Skin epidermis (tissue), 12 donors: ENCODE measurements around the gene AGAP1.

Experiments
- H3K27ac ChIP-seq, 21 experiments: fragments of 200-600 bp; sonication (generic) in 11 of 21; one replicate each; pipeline ENCODE4 v1.5.0; 2020; ENCODE audit warnings: mild to moderate bottlenecking in 3 of 21, inconsistent platforms in 2 of 21, moderate library complexity in 2 of 21
- H3K4me3 ChIP-seq, 7 experiments: fragments of 200-600 bp; sonication (generic) in 2 of 7; one replicate each; pipeline ENCODE4 v1.5.0; 2020; ENCODE audit warnings: inconsistent platforms in 2 of 7, mild to moderate bottlenecking in 2 of 7, moderate library complexity in 1 of 7

The AGAP1 gene

DNA sequence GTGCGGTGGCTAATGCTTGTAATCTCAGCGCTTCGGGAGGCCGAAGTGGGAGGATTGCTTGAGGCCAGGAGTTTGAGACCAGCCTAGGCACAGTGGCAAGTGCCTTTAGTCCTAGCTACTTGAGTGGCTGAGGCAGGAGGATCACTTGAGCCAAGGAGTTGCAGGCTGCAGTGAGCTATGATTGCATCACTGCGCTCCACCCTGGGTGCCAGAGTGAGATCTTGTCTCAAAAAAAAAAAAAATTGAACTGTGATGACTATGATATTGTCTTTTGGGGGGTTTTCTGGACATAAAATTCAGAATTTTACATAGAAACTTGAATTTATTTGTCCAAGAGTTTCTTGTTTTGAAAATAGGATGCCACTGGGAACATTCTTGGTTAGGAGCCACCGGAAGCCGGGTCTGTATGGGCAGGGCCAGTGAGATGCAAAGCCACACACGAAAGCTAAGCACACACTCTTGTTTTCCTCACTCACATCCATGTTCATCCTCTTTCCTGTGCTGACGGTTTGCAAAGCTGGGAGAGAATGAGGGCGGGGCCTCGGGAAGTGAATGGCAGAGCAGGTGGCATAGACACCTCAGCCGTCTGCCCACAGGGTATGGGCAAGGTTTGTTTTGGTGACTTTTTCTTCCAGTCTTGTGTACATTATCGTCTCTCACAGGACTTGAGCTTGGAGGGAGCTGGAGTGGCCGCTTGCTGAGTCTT, 12.6 kb downstream of the AGAP1 start:
- no peak overlapping the region for H3K4me3 ChIP-seq
- H3K27ac ChIP-seq, result no peak overlapping the region

DNA sequence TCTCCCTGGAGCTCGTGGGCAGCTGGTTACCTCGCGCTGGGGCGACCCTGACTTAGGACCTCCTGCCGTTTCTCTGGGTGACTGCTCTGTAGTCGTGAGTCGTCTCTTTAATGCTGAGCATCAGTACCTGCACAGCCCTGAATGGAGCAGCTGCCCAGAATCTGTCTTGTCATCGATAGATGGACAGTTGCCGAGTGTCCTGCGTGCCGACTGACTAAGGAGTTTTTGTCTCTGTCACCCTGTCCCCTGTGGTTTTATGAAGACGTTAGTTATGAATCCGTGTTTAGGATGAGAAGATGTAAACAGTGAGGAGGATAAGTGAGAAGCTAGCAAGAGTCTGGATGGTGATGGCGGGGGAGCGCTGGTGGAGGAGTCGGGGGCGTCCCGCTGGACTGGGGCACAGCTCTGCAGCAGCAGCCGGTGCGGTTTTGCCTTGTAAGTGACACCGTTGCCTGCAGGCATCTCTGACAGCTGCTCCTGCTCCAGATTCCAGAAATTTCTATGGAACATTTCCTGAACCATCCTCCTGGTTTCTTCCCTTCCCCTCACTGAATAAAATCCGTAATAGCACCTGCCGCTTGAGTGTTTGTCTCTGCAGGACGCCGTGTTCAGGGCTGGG, 13.3 kb downstream of the AGAP1 start:
- H3K27ac ChIP-seq, result no peak overlapping the region
- no peak overlapping the region for H3K4me3 ChIP-seq

DNA sequence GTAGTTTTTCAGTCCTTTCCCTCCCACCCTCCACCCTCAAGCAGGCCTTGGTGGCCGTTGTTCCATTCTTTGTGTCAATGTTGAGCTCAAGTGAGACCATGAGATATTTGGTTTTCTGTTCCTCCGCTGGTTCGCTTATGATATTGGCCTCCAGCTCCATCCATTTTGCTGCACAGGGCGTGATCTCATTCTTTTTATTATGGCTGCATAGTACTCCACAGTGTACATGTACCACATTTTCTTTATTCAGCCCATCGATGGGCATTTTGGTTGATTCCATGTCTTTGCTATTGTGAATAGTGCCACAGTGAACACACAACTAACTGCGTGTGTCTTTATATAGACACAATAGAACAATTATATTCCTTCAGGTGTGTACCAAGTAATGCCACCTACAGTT, 14.1 kb downstream of the AGAP1 start:
- Histone ChIP-seq H3K27ac (no peak overlapping the region), H3K4me3 (no peak overlapping the region)

GRCh38 chr2:235508371-235509160, 14.7 kb downstream of the AGAP1 start:
- Histone ChIP-seq H3K27ac (no peak overlapping the region), H3K4me3 (no peak overlapping the region)

- Histone ChIP-seq H3K27ac (no peak overlapping the region), H3K4me3 (no peak overlapping the region)
Observed at GRCh38 chr2:235510318-235510717, 16.5 kb downstream of the AGAP1 start.

- no peak overlapping the region for H3K27ac ChIP-seq
- no peak overlapping the region for H3K4me3 ChIP-seq
Observed at GRCh38 chr2:235511187-235511661, 17.4 kb downstream of the AGAP1 start.

DNA sequence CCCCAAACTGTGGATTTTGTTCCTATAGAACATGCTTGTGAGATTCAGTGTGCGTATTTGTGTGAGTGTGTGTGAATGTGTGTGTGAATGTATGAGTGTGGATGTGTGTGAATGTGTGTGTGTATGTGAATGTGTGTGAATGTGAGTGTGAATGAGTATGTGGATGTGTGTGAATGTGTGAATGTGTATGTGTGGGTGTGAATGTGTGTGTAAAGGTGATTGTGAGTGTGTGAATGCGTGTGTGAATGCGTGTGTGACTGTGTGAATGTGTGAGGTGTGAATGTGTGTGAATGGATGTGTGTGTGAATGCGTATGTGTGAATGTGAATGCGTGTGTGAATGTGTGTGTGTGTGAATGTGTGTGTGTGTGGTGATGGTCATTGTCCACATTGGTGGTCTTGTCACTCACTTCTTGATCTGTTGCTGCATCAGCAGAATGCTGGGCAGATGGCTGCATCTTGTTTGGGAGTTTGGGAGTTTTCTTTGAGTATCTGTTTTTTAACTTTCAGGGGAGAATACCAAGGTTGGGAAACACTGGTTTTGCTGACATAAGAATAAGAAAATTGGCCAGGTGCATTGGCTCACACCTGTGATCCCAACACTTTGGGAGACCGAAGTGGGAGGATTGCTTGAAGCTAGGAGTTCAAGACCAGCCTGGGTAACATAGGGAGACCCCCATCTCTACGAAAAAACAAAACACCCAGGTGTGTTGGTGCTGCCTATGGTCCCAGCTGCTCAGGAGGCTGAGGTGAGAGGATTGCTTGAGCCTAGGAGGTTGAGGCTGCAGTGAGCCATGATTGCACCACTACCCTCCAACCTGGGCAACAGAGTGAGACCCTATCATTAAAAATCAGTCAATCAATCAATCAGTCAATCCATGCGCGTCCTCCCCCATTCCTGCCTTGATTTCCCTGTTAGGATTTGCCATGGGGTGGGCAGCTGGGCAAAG, 18.2 kb downstream of the AGAP1 start:
- no peak overlapping the region for H3K27ac ChIP-seq
- H3K4me3 ChIP-seq, result no peak overlapping the region

- no peak overlapping the region for H3K27ac ChIP-seq
- no peak overlapping the region for H3K4me3 ChIP-seq
Observed at GRCh38 chr2:235512699-235513053, 18.8 kb downstream of the AGAP1 start.

- Histone ChIP-seq H3K27ac (no peak overlapping the region), H3K4me3 (no peak overlapping the region)
Observed at GRCh38 chr2:235513984-235514626, 20.3 kb downstream of the AGAP1 start.

DNA sequence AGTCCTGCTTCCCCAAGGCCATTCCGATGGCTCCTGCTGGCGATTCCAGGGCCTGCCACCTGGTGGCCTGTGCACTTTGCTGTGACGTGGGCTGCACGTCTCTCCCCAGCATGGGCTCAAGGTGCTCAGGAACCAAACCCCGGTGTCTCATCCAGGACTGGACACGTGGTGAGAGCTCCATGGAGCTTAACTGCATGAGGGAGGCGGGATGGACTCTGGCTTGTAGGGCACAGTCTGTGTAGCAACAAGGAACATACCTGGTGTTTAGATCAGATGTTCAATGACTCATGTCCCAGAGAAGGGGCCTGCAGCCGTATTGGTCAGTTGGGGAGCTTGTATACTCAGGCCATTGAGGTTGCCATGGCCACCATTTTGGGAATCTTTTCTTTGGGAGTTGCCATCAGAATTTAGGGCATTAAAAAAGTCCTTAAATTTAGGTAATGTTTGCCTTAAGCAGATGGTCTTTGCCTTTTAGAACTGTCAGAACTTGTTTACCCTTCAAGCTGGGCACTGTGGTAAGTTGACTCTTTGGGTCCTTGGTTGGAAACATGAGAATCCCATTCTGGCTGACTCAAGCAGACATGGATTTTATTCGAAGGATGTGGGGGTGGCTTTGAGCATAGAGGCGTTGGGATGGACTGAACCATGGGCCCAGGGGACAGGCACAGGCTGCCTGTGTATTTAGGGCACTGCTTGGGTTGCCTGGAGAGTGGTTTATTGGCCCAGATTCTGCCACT, 21.0 kb downstream of the AGAP1 start:
- no peak overlapping the region for H3K27ac ChIP-seq
- no peak overlapping the region for H3K4me3 ChIP-seq

GRCh38 chr2:235515364-235515742, 21.5 kb downstream of the AGAP1 start:
- no peak overlapping the region for H3K27ac ChIP-seq
- H3K4me3 ChIP-seq, result no peak overlapping the region

DNA sequence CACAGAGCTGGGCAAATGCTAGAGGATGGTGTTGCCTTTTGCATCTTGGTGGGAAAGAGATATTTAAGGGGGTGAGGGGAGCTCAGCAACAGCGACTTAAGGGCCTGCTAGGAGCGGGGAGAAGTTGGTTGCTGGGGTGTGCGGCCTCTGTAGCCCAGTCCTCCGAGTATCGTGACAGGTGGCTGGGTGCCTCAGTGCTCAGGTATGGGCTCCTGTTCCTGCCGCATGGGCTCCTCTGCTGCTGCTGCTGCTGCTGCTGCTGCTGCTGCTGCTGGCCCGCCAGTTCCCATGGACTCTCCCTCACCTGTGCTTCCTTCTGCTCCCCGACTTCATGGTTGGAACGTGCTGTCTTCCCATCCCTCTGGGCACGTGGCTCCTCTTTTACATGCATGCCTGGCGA, 22.0 kb downstream of the AGAP1 start:
- no peak overlapping the region for H3K27ac ChIP-seq
- no peak overlapping the region for H3K4me3 ChIP-seq

- H3K4me3 ChIP-seq, result no peak overlapping the region
- no peak overlapping the region for H3K27ac ChIP-seq
Observed at GRCh38 chr2:235516257-235516656, 22.4 kb downstream of the AGAP1 start.

DNA sequence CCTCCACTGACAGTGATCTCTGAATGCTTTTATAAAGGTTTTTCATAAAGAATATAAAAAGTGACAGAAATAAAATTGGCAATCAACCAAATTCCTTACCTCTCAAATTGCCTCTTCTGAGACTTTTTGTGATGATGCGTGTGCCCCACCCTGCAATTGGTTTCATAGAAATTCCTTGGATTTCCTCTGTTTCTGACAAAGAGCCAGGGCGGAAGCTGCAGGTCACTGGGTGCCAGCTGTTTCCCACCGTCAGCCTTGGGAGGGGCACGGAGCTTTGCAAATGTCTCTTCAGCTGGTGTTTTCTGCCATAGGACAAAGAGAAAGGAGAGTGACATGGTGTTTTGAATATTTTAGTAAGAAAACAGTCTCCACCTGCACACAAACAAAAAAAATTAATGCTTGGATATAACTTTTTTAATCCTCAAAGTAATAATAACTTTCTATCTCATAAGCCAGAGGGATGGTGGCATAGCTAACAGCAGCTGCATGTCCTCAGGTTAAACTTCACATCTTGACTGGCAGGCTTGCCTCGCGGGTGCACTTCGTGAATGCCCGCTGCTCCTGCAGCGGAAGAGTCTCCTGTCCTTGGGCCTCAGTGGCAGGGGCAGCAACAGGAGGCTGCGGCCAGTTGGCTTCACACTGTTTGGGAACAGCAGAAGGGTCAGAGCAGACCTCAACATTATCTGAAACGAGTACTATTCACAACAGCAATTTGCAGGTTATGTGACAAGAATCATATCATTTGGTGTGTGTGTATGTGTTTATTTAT, 24.7 kb downstream of the AGAP1 start:
- no peak overlapping the region for H3K27ac ChIP-seq
- H3K4me3 ChIP-seq, result no peak overlapping the region

- no peak overlapping the region for H3K27ac ChIP-seq
- no peak overlapping the region for H3K4me3 ChIP-seq
Observed at GRCh38 chr2:235520787-235521186, 26.9 kb downstream of the AGAP1 start.

DNA sequence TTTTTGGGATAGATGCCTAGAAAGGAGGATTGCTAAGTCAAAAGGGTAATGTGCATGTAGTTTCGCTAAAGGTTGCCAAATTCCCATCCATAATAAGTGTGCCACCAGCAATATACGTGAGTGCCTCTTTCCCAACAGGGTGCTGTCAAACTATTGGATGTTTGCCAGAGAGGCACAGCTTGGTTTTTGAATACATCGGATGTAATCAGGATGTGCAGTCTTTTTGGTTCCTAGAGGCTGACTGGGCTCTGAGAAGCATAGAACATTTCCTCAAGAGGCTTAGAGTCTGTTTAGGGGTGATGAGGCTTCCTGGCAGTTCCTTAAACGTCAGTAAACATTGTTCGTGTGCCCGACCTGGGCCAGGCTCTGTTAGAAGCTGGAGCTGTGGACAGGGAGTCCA, 28.0 kb downstream of the AGAP1 start:
- Histone ChIP-seq H3K4me3 (no peak overlapping the region), H3K27ac (no peak overlapping the region)

DNA sequence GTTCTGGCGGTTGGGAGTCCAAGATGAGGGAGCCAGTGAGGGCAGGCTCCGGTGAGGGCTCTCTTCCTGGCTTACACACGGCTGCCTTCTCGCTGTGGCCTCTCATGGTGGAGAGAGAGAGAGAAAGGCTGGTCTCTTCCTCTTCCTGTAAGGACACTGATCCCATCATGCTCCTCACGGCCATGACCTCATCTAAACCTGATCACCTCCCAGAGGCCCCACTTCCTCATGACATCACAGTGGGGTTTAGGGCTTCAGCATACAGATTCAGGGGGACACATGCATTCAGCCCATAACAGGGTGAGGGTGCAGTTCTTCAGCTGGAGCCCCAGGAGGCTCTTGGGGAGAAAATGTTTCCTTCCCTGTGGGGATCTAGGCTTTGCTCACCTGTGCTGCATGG, 29.2 kb downstream of the AGAP1 start:
- Histone ChIP-seq H3K27ac (no peak overlapping the region), H3K4me3 (no peak overlapping the region)

- no peak overlapping the region for H3K27ac ChIP-seq
- no peak overlapping the region for H3K4me3 ChIP-seq
Observed at GRCh38 chr2:235523486-235524150, 29.8 kb downstream of the AGAP1 start.
